Memory B cell (primary cell): ENCODE data around the gene ZBTB7C.

Experiments used
- ATAC-seq: fragments of 150-1000 bp; cut with Tn5 transposase; 2 replicates; pipeline ENCODE4 v1.10.0; 2021; ENCODE audit warnings: low read depth, mild to moderate bottlenecking, moderate library complexity
- DNase-seq, 2 donors: peaks; one replicate each; pipeline ENCODE4 v3.0.0; 2022; ENCODE audit warnings: low spot score in 2 of 2
- H3K27ac Mint-ChIP-seq: one replicate; pipeline ENCODE4 v1.8.0; 2022; ENCODE audit warnings: mild to moderate bottlenecking, moderate library complexity, mixed read lengths
- H3K27me3 Mint-ChIP-seq: one replicate; pipeline ENCODE4 v1.8.0; 2022; ENCODE audit warnings: mixed read lengths
- H3K36me3 Mint-ChIP-seq: one replicate; pipeline ENCODE4 v1.8.0; 2022; ENCODE audit warnings: mild to moderate bottlenecking, mixed read lengths
- H3K4me1 Mint-ChIP-seq: one replicate; pipeline ENCODE4 v1.8.0; 2022; ENCODE audit warnings: mixed read lengths
- H3K4me3 Mint-ChIP-seq: one replicate; pipeline ENCODE4 v1.8.0; 2022; ENCODE audit warnings: mild to moderate bottlenecking, moderate library complexity, mixed read lengths
- H3K9me3 Mint-ChIP-seq: one replicate; pipeline ENCODE4 v1.8.0; 2022; ENCODE audit warnings: mixed read lengths

ZBTB7C gene

GRCh38 chr18:48306838-48307237 is 102.3 kb downstream of the ZBTB7C start:
- Mint-ChIP-seq H3K9me3 (no peaks in the 10 kb centered on the region), H3K4me3 (no peak overlapping the region), H3K36me3 (no peaks in the 10 kb centered on the region), H3K27me3 (no peaks in the 10 kb centered on the region), H3K27ac (no peak overlapping the region), H3K4me1 (no peaks in the 10 kb centered on the region)
- DNase-seq (no peak), ATAC-seq (no peak)

DNA sequence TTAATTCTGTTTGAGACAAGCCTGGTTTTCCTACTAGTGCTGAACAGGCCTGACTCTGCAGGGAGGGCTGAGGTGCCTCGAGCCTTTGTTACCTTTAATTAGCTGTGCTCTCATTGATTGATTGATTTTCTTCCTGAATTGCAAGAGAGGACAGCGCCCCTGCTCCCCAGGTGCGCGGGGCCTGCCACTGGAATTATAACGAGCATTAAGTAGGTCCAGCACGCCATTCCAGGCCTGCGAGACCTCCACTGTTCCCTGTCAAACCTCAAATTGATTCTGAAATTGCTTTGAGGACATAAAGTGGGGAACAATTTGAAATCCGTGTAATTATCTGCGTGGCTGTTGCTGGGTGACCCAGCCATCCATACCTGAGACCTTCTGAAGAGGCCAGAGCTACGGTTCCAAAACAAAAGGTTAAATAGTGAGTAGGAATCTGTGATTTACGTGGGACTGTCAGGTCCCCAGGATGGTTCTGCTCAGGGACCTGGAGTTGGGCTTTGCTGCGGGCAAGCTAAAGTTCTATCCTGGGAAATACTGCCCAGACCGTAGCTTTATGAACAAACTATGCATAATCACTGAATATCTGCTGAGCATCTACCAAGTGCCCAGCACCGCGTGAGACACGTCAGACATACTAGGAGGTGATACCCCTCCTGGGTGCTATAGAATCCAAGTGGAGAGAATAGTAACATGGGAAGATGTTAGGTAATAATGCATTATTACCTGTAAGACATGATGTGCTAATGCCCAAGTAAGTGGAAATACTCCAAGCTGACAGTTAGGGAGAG is 104.1 kb downstream of the ZBTB7C start:
- Mint-ChIP-seq H3K9me3 (no peaks in the 10 kb centered on the region), H3K4me3 (no peak overlapping the region), H3K27ac (no peak overlapping the region), H3K36me3 (no peaks in the 10 kb centered on the region), H3K4me1 (no peaks in the 10 kb centered on the region), H3K27me3 (no peaks in the 10 kb centered on the region)
- DNase-seq (no peak), ATAC-seq (no peak)

GRCh38 chr18:48303883-48304282 is 105.3 kb downstream of the ZBTB7C start:
- H3K9me3 Mint-ChIP-seq, result no peaks in the 10 kb centered on the region
- ATAC-seq (no peak), DNase-seq (no peak)
- H3K4me3 Mint-ChIP-seq, result no peak overlapping the region
- H3K27me3 Mint-ChIP-seq, result peaks cover 2% of the 10 kb centered on the region
- H3K4me1 Mint-ChIP-seq, result no peaks in the 10 kb centered on the region
- H3K36me3 Mint-ChIP-seq, result no peaks in the 10 kb centered on the region
- H3K27ac Mint-ChIP-seq, result no peak overlapping the region

- H3K27ac Mint-ChIP-seq, result no peak overlapping the region
- no peaks in the 10 kb centered on the region for H3K36me3 Mint-ChIP-seq
- no peak overlapping the region for H3K4me3 Mint-ChIP-seq
- H3K4me1 Mint-ChIP-seq, result no peaks in the 10 kb centered on the region
- ATAC-seq (no peak), DNase-seq (no peak)
- peaks cover 3% of the 10 kb centered on the region for H3K27me3 Mint-ChIP-seq
- no peaks in the 10 kb centered on the region for H3K9me3 Mint-ChIP-seq
Observed at GRCh38 chr18:48302736-48303135, 106.4 kb downstream of the ZBTB7C start.

GRCh38 chr18:48300463-48300961 is 108.7 kb downstream of the ZBTB7C start:
- ATAC-seq, result no peak
- no peaks in the 10 kb centered on the region for H3K36me3 Mint-ChIP-seq
- H3K27ac Mint-ChIP-seq, result no peak overlapping the region
- no peak for DNase-seq
- no peaks in the 10 kb centered on the region for H3K4me1 Mint-ChIP-seq
- H3K4me3 Mint-ChIP-seq, result no peak overlapping the region
- no peaks in the 10 kb centered on the region for H3K9me3 Mint-ChIP-seq
- H3K27me3 Mint-ChIP-seq, result peaks cover 3% of the 10 kb centered on the region

GRCh38 chr18:48297139-48297538 is 112.0 kb downstream of the ZBTB7C start:
- peaks cover 5% of the 10 kb centered on the region for H3K27me3 Mint-ChIP-seq
- H3K36me3 Mint-ChIP-seq, result no peaks in the 10 kb centered on the region
- DNase-seq (no peak), ATAC-seq (no peak)
- H3K9me3 Mint-ChIP-seq, result no peaks in the 10 kb centered on the region
- no peaks in the 10 kb centered on the region for H3K4me1 Mint-ChIP-seq
- no peak overlapping the region for H3K27ac Mint-ChIP-seq
- H3K4me3 Mint-ChIP-seq, result no peak overlapping the region

DNA sequence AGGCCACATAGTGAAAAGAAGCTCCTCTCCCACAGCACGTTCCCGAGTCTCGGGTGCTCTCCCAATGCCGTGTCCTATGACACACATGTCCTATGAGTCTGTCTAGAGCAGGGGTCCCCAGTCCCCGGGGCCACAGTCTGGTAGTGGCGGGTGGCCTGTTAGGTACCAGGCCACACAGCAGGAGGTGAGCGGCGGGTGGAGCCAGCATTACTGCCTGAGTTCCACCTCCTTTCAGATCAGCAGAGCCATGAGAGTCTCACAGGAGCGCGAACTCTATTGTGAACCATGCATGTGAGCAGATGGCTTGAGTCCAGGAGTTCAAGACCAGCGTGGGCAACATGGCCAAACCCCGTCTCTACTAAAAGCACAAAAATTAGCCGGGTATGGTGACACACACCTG is 112.6 kb downstream of the ZBTB7C start:
- Mint-ChIP-seq H3K4me1 (no peaks in the 10 kb centered on the region), H3K9me3 (no peaks in the 10 kb centered on the region), H3K27me3 (peaks cover 5% of the 10 kb centered on the region), H3K27ac (no peak overlapping the region), H3K4me3 (no peak overlapping the region), H3K36me3 (no peaks in the 10 kb centered on the region)
- ATAC-seq, result no peak
- DNase-seq, result no peak

DNA sequence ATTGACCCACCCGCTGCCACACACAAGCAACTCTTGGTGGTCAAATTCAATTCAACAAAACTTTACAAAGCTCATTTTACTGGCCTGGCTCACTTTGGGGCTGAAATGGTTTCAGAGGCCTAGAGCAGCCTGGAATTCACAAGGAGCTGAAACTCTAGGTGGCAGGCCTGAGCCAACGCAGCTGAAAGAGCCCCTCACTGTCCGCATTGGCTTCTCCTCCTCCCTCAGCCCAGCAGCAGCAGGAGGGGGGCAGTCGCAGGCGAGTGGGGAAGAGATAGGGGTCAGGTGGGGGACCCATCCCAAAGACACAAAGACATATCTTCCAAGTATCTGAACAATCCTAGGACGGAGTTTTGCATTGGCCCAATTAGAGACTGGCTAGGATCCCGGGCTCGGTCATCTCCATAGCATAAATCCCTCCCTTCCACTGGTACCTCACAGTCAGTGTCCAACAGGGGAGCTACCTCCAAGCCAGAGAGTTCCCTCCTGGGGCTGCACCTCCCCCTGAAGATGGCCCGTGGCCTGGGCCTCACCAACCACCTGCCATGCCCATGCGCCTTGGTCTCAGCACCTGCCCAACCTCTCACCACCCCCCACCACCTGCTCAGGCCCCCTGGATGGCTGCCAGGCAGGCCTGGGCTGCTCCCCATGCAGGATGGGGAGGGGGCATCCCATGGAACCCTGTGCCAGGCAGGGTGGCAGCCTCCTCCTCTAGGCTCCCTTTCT is 113.4 kb downstream of the ZBTB7C start:
- H3K9me3 Mint-ChIP-seq, result no peaks in the 10 kb centered on the region
- H3K4me1 Mint-ChIP-seq, result no peaks in the 10 kb centered on the region
- DNase-seq, result no peak
- no peaks in the 10 kb centered on the region for H3K36me3 Mint-ChIP-seq
- H3K4me3 Mint-ChIP-seq, result no peak overlapping the region
- H3K27ac Mint-ChIP-seq, result no peak overlapping the region
- ATAC-seq, result no peak
- H3K27me3 Mint-ChIP-seq, result peaks cover 5% of the 10 kb centered on the region

GRCh38 chr18:48294899-48295585 is 114.1 kb downstream of the ZBTB7C start:
- H3K36me3 Mint-ChIP-seq, result no peaks in the 10 kb centered on the region

GRCh38 chr18:48293954-48294898 is 115.0 kb downstream of the ZBTB7C start:
- Mint-ChIP-seq H3K4me3 (no peak overlapping the region), H3K4me1 (no peaks in the 10 kb centered on the region), H3K9me3 (no peaks in the 10 kb centered on the region), H3K27me3 (peaks cover 3% of the 10 kb centered on the region), H3K27ac (no peak overlapping the region), H3K36me3 (no peaks in the 10 kb centered on the region)
- ATAC-seq (no peak), DNase-seq (no peak)

More at GRCh38 chr18:48294899-48295585, 114.1 kb downstream of the ZBTB7C start:
- Mint-ChIP-seq H3K9me3 (no peaks in the 10 kb centered on the region), H3K4me1 (no peaks in the 10 kb centered on the region), H3K27ac (no peak overlapping the region), H3K27me3 (peaks cover 5% of the 10 kb centered on the region), H3K4me3 (no peak overlapping the region)
- ATAC-seq (no peak), DNase-seq (no peak)

GRCh38 chr18:48292782-48293424 is 116.3 kb downstream of the ZBTB7C start:
- Mint-ChIP-seq H3K27me3 (peaks cover 2% of the 10 kb centered on the region), H3K4me3 (no peak overlapping the region), H3K36me3 (no peaks in the 10 kb centered on the region), H3K4me1 (no peaks in the 10 kb centered on the region), H3K9me3 (no peaks in the 10 kb centered on the region), H3K27ac (no peak overlapping the region)
- ATAC-seq (no peak), DNase-seq (no peak)

DNA sequence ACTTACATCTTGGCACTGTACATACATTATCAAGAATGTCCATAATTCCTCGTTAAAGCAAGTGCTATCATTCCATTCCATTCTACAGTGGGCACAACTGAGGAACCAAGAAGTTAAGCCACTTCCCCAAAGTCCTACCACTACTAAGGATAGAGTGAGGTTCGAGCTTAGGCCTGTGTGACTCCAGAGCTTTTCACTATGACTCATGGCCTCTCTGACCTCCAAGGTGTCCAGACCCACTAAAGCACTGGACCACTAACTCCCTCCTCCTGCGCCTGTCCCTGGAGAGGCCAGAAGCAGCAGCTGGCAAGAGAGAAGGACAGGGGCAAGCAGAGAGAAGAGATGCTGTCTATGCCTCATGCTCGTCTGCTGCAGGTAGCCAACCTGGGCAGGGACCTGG is 117.0 kb downstream of the ZBTB7C start:
- ATAC-seq, result no peak
- Mint-ChIP-seq H3K36me3 (no peaks in the 10 kb centered on the region), H3K4me3 (no peak overlapping the region), H3K27me3 (peaks cover 2% of the 10 kb centered on the region), H3K9me3 (no peaks in the 10 kb centered on the region), H3K4me1 (no peaks in the 10 kb centered on the region), H3K27ac (no peak overlapping the region)
- DNase-seq, result no peak
